Measurements from ENCODE around the gene IL6ST.
A peak's percentile ranks its signal among the peaks of the same experiment; 100 is the strongest.
"Not testable (repeated sequence)": the region's sequence is repeated elsewhere in the genome, so short reads cannot be mapped to it uniquely, and the experiment has no call there.

IL6ST gene

GRCh38 chr5:56004874-56005273, 10.1 kb upstream of the IL6ST start:
- DNase-seq (ENCODE audit: low spot score): no peak

GRCh38 chr5:56003679-56004078, 8.9 kb upstream of the IL6ST start:
- no peak for DNase-seq (ENCODE audit: low spot score)

GRCh38 chr5:56003179-56003578, 8.4 kb upstream of the IL6ST start:
- DNase-seq (ENCODE audit: low spot score): peak; percentile 45

- DNase-seq (ENCODE audit: low spot score): no peak
These were observed 7.5 kb upstream of the IL6ST start for GRCh38 chr5:56002303-56002702.

- not testable (repeated sequence) for DNase-seq (ENCODE audit: low spot score)
These were observed 5.5 kb upstream of the IL6ST start for GRCh38 chr5:56000221-56000620.

GRCh38 chr5:55998966-55999365, 4.2 kb upstream of the IL6ST start:
- no peak for DNase-seq (ENCODE audit: low spot score)

GRCh38 chr5:55997742-55998351, 3.1 kb upstream of the IL6ST start:
- no peak for DNase-seq (ENCODE audit: low spot score)

GRCh38 chr5:55994998-55995914, 493 bp upstream of the IL6ST start:
- peak; percentile 82 for DNase-seq (ENCODE audit: low spot score)

- DNase-seq (ENCODE audit: low spot score): no peak
These were observed 850 bp downstream of the IL6ST start for GRCh38 chr5:55993731-55994494.

- DNase-seq (ENCODE audit: low spot score): no peak
These were observed 1.8 kb downstream of the IL6ST start for GRCh38 chr5:55993013-55993412.

- no peak for DNase-seq (ENCODE audit: low spot score)
These were observed 2.8 kb downstream of the IL6ST start for GRCh38 chr5:55991768-55992486.

GRCh38 chr5:55990895-55991294, 3.9 kb downstream of the IL6ST start:
- DNase-seq (ENCODE audit: low spot score): not testable (repeated sequence)

GRCh38 chr5:55989860-55990259, 4.9 kb downstream of the IL6ST start:
- no peak for DNase-seq (ENCODE audit: low spot score)

- no peak for DNase-seq (ENCODE audit: low spot score)
These were observed 5.7 kb downstream of the IL6ST start for GRCh38 chr5:55988979-55989638.

GRCh38 chr5:55988428-55988827, 6.3 kb downstream of the IL6ST start:
- DNase-seq (ENCODE audit: low spot score): not testable (repeated sequence)

GRCh38 chr5:55986931-55987330, 7.8 kb downstream of the IL6ST start:
- DNase-seq (ENCODE audit: low spot score): no peak

- DNase-seq (ENCODE audit: low spot score): no peak
These were observed 9.6 kb downstream of the IL6ST start for GRCh38 chr5:55985181-55985580.

- no peak for DNase-seq (ENCODE audit: low spot score)
These were observed 10.8 kb downstream of the IL6ST start for GRCh38 chr5:55983986-55984385.

- no peak for DNase-seq (ENCODE audit: low spot score)
These were observed 11.8 kb downstream of the IL6ST start for GRCh38 chr5:55982957-55983381.

- DNase-seq (ENCODE audit: low spot score): no peak
These were observed 21.5 kb downstream of the IL6ST start for GRCh38 chr5:55973296-55973695.

- DNase-seq (ENCODE audit: low spot score): no peak
These were observed 24.8 kb downstream of the IL6ST start for GRCh38 chr5:55969956-55970355.
